GM18526 (cell line): ENCODE results near the gene TMEM231.

Source experiments
- POLR2A ChIP-seq: IDR thresholded peaks from 3 replicates; pipeline ENCODE4 v1.6.1; 2011; ENCODE audit not compliant: insufficient read length; ENCODE audit errors: extremely low read depth

Gene TMEM231

DNA sequence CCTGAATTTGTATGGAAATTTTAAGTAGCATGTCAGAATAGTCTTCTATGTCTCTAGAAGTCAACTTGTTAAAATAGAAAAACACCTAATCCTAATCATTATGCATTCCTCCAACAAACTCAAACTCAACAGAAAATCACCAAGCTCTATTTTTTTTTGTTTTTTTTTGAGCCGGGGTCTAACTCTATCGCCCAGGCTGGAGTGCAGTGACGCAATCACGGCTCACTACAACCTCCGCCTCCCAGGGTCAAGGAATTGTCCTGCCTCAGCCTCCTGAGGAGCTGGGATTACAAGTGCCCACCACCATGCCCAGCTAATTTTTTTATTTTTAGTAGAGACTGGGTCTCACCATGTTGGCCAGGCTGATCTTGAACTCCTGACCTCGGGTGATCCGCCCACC is 9.8 kb downstream of the TMEM231 start:
- TF ChIP-seq POLR2A = no peak

DNA sequence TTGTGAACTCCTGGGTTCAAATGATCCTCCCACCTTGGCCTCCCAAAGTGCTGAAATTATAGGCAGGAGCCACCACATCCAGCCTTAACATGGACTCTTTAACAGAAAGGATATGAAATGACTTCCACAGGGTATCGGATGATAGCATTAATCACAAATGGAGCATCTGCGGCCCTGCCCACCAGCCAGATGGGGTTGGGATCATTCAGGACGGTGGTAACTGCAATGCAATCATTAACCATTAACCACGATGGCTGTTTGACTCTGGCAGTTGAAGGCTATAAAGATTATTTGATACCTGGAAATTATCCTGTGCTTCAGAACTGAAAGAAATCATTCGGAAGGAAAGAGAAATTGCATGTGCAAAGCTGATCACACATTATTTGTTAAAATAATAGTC is 14.8 kb downstream of the TMEM231 start:
- TF ChIP-seq POLR2A = no peak

DNA sequence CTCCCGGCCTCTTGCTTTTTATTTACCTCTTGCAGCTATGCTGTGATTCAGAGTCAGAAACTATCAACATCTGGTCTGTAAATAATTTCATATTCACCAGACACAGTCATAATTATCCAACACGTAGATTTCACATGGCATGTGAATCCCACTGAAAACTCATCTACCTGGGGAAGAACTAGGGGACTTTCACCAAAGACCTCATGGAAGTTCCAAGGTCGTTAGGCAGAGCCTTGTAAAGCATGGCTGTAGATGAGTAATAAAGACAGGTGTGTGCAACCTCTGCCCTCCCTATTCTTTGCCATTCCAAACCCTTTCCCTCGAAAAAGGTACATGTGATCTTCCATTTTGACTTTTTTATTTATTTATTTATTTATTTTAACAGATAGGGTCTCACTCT is 18.3 kb downstream of the TMEM231 start:
- no peak for TF ChIP-seq POLR2A

DNA sequence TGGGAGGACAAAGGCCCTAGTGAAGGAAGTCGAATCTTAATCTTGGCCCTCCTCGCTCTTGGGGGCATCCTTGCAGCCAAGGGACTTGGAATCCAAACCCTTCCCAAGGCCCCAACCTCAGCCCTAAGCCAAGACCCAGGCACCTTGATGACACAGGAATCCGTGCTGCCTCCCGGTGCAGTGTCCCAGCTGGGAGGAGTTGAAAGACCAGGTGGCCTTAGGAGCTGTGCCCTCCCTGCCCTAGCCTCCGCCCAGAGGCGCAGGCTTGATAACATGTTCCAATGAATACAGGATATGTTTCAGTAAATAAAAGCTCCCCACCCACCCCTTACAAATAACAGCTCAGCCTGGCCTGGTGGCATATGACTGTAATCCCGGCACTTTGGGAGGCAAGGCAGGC is 20.2 kb downstream of the TMEM231 start, which contains the start of gene CHST5:
Gene CHST5 (minus strand): TSS at position 208 of the 400 bp plus-strand sequence. CDS start 5,724 bp downstream, outside the sequence.
- no peak for TF ChIP-seq POLR2A

DNA sequence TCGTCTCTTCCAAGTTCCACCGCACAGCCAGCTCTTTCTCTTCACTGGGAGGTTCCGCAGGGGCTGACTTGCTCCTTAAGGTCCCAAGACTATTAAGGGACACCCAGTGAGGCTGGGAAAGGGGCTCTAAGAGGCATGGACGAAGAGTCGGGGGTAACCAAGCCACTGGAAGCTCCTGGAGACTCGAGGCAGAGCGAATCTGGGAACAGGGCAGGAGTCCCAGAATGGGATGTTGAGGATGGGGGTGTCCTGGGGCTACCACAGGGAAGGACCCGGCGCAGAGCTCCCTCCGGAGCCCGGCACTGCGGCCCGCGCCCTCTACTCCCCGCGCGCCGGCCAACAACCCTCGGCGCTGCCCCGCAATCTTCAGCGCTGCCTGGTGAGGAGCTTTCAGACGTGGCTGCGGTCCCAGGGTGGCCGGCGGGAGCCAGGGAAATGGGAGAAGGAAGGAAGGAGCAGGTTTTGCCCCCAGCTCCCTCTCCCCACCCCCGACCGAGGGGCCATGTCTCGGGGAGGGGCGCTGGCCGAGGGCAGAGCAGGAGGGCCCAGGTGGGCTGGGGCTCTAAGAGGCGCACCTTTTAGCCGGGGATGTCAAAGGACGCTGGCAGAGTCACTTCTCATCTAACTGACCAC is 20.7 kb downstream of the TMEM231 start:
- no peak for TF ChIP-seq POLR2A

DNA sequence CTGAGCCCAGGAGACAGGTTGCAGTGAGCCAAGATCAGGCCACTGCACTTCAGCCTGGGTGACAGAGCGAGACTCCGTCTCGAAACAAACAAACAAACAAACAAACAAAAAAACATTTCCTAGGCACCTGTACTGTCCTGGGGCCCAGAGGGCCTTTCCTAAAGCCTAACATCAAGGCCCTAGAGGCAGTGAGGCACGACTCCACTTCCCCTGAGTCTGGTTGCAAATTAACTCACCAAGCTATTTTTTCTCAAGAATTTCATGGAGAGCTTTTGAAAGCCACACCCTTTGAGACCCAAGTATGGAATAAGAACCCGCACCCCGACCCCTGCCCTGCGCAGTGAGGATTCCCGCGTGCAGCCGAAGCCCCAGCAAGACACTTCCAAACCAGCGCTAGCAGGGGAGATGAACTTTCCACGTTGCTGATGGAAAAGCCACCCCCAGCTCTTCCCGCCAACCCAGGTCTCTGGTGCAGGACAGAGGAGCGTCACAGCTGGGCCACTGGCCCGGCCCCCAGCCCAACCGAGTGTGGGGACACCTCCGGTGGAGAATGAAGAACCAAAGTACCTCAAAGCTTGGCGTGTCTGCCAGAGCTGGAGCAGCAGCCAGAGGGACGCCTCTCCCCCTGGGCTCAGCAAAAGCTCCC is 21.4 kb downstream of the TMEM231 start:
- TF ChIP-seq POLR2A = no peak

DNA sequence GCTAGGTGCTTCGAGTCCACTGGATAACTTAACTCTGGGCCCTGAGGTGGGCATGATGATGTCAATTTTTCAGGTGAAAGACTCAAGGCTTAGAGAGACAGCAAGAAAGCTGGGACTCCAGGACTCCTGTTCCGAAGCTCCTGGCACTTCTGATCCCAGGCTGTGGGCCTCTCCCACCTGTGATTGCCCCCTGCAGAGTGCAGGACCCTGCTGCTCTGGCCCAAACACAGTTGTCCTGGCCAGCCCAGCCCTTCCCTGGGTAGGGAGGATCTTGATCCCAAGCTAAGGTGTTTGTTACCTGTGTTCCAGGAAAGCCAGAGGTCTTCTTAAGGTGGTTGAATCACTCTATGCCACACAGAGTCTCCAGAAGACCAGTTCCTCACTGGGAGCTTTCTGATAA is 23.3 kb downstream of the TMEM231 start:
- TF ChIP-seq POLR2A = no peak

DNA sequence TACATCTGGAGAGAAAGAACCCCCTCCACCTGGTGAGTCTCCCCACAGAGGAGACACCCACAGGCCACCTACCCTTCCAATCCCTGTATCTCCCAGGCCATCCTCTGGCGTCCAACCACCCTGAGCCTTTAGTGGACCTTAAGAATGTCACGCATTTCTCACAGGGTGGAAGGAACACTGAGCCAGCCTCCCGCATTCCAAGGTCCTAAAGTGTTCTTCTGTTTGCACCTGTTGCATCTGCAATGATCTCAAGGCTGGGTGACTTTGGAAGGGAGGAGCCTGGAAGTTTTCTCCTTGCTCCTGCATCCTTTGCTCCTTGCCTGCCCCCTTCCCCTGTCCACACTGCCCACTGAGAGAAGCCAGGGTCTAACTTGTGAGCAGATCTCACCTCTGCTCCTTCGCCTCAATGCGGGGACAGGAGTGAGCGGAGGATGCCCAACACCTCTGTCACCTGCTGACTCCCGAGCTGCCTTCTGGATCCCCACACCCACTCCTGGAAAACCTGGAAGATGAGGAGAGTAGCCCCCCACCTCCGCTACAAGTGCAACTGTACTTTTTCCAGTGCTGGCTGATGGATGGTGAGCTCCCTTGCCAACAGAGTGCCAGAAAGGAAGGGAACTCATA is 23.8 kb downstream of the TMEM231 start:
- no peak for TF ChIP-seq POLR2A

DNA sequence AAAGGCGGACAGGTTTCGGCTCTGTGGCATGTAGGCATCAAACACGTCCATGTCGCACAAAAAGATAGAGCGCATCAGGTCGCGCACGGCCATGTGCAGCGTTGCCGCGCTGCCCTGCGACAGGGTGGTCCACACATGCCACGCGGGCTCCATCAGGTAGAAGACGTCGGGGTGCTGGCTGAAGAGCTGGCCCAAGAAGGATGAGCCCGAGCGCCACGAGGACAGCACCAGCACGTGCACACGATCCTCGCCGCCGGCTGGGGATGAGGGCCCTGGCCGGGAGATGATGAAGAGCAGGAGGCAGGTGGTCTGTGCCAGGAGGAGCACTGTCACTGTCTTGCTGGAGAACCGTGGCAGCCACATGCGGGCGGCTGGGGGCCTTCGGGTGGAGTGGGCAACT is 26.1 kb downstream of the TMEM231 start:
- TF ChIP-seq POLR2A = no peak

DNA sequence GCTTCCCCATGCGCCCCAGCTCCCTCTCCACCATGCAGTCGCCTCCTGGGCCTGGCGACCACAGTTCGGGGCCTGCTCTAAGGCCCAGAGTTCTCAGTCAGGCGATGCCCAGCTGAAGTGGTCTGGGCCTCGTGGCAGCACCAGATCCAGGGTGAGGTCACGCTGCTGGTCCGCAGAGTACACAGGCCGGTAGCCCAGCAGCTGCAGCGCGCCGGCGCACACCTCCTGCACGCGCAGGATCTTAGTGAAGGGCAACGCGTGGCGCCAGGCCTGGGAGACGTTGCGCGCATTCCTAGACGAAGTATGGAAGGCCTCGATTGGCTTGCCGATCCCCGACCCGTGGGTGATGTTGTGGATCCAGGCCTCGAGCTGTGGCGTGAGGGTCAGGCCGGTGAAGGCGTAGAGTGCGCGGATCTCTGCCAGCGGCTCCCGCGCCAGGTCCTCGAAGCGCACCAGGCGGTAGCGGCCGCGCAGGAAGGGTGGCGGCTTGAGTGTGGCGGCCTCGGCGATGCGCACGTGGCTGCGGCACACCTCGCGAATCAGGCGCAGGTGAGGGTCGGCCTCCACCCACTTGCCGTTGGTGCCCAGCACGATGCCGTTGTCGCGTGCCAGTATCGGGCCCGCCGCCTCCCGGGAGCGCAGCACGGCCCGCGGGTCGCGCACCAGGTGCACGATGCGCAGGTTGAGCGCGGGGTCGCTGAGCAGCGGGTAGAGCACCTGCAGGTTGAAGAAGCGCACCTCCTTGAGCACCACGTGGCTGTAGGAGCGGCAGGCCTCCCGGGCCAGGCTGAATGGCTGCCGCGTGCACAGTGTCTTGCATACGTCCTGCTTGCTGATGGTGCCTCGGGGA is 26.8 kb downstream of the TMEM231 start:
- TF ChIP-seq POLR2A = no peak

DNA sequence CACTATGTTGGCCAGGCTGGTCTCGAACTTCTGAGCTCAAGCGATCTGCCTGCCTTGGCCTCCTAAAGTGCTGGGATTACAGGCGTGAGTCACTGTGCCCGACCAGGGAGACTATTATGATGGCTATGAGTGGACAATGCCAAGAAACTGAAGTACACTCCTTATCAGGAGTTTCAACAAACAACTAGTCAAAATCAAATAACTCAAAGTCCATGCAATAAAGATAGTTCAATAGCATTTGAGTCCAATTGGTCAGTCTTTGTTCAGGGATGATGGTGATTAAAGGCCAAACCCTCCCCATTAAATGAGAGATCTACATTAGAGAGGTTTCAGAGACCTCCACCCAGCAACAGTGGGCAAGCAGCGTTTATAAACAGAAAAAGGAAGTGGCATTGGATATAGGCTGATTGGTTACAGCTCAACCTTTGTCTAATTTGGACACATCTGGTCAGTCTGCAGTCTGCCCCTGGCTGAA is 28.2 kb downstream of the TMEM231 start:
- TF ChIP-seq POLR2A = no peak

DNA sequence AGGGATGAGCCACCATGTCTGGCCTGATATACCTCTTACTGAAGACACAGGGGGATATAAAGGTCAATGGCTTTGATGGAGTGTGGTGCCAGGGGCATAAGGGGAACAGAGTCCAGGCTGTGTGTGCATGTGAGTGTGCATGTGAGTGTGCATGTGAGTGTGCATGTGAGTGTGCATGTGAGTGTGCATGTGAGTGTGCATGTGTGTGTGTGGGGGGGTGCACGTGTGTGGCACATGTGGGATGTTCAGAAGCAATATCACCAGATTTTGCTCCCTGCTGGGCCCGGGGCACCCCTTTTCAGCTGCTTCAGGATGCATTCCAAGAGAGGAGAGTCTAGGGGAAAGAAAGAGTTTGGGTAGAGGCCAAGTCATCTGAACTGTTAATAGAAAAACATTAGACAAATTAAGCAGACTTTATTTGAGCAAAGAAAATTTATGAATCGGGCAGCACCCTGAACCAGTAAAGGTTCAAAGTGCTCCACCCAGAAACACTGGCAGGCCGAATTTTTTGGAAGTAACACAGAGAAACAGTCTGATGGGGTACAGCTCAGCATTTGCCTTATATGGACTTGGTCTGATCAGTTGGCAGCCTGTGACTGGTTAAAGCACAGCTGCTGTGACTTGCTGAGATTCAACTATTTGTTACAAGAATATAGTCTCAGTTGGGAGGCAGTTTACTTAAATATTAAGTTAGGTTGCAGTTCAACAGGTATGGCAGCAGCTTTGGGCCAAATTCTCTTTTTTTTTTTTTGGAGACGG is 29.8 kb downstream of the TMEM231 start:
- no peak for TF ChIP-seq POLR2A

DNA sequence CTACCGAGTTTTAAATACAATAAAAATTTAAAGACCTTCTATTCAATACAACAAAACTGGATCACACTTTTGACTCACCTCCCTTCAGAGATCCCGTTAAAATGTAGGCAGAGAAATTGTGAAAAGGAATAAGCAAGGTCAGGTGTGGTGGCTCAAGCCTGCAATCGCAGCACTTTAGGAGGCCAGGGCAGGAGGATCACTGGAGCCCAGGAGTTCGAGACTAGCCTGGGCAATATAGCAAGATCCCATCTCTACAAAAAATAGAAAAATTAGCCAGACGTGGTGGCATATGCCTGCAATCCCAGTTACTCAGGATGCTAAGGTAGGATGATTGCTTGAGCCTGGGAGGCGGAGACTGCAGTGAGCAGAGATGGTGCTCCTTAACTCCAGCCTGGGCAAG is 36.9 kb downstream of the TMEM231 start:
- no peak for TF ChIP-seq POLR2A

DNA sequence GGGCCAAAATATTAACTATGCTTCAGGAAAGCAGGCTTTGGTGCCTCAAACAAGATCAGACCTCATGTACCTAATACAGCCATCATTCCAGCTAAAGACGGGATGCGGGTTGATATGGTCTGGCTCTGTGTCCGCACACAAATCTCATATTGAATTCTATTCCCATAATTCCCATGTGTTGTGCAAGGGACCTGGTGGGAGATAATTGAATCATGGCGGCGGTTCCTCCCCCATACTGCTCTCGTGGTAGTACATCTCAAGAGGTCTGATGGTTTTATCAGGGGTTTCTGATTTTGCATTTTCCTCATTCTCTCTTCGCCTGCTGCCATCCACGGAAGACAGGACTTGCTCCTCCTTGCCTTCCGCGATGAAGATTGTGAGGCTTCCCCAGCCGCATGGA is 41.8 kb downstream of the TMEM231 start:
- no peak for TF ChIP-seq POLR2A

DNA sequence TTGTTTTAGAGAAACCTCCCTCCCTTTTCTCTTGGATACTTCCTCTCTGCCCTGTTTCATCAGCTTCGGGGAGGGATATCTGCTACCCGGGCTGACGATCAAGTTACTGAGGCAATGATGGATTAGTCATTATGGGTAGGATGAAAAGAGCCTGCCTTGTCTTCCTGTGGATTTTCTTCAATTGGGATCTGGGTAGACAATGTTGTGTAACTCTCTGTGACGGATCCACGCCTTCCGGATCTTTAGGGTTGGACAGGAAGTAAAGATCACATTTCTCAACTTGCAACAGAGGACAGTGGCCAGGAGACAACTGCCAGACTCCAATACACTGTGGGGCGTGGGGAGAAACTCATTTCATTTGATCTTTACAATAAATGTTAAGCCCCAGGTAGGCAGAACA is 49.5 kb downstream of the TMEM231 start:
- TF ChIP-seq POLR2A = no peak
